GM19468 (cell line): ENCODE measurements around the gene CXorf66.
A peak's percentile ranks its signal among the peaks of the same experiment; 100 is the strongest.
"Not testable (repeated sequence)": the region's sequence is repeated elsewhere in the genome, so short reads cannot be mapped to it uniquely, and the experiment has no call there.

Source experiments
- ATAC-seq: cut with Tn5 transposase; IDR thresholded peaks from one replicate; pipeline ENCODE4 v1.9.1; 2021; ENCODE audit warnings: mild to moderate bottlenecking, moderate library complexity, moderate number of reproducible peaks; ENCODE audit not compliant: unreplicated experiment; ENCODE audit errors: extremely low read depth

CXorf66 gene

GRCh38 chrX:139965421-139965820 is at the start of gene CXorf66:
Gene CXorf66, minus strand, starts transcription at chrX:139965521. Its CDS starts 25 bp downstream, at chrX:139965496.
- no peak for ATAC-seq

GRCh38 chrX:139982856-139983255 is 17.5 kb upstream of the CXorf66 start:
- ATAC-seq = no peak

DNA sequence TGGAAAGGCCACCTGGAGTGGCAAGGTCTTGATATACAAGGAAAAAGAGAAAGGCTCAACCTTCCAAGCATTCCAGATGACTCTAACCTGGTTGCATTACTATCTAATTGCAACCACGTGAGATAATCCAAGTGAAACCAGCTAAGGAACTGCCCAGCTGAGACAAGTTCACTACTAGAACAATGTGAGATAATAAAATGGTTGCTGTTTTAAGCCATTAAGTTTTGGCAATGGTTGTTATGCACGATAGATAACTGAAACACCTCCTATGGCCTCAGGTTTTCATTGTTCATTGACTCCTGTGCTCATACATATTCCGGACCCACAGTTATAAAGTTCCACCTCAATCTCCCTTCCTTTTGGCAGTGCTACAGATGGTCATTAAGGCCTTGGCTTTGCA is 9.2 kb upstream of the CXorf66 start:
- no peak for ATAC-seq

DNA sequence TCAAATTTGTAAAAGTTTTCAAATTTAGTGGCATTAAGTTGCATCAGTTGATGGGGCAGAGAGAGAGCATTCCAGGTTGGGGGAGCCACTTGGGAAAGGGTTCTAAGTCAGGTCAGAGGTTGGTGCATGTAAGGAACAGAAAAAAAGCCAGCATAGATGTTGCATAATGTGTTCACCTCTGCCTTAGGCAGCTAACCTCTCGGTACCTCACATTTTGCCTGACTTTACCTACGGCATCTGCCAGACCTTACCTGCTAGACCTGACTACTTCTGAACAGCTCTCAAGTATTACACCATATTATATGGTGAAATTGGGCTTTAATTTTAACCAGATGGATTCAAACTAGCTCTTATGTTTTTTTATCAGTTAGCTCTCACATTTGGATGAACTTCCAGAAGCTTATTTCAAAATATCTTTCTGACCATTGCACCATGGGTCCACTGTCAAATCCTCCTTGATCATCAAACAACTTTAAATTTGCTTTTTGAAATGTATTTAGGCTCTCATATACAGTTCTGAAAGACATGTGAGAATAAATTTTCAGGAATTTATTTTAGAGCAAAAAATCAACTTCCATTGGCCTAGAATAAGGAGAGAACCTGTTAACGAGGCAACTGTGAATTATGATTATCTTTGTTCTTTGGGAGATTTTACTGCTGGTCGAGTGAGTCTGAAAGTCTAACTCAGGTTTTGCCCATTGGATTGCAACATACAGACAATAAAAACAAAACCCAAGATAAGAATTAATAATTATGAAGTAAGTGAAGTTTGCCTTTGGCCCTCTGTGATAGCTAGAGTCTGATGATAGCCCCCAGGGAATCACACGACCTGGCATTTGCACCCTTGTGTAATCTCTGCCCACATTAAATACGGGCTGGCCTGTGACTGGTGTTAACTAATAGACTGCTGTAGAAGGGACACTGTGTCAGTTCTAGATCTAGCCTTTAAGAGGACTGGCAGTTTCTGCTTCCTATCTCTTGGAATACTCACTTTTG is 7.6 kb upstream of the CXorf66 start:
- no peak for ATAC-seq

GRCh38 chrX:139972113-139972512 is 6.8 kb upstream of the CXorf66 start:
- no peak for ATAC-seq

DNA sequence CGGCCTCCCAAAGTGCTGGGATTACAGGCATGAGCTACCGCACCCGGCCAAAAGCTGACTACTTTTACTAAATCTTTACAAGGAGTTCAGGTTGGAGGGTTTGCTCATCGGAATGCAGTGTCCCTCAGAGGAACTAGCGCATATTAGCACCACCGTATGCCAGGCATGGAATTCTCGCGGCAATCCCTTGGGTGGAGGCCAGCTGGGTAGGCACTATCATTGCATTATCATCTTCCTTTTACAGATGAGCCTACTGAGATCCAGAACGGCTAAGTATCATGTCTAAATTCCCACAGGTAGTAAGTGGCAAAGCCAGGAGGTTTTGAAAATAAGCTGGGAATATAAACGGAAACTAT is 6.1 kb upstream of the CXorf66 start:
- no peak for ATAC-seq

DNA sequence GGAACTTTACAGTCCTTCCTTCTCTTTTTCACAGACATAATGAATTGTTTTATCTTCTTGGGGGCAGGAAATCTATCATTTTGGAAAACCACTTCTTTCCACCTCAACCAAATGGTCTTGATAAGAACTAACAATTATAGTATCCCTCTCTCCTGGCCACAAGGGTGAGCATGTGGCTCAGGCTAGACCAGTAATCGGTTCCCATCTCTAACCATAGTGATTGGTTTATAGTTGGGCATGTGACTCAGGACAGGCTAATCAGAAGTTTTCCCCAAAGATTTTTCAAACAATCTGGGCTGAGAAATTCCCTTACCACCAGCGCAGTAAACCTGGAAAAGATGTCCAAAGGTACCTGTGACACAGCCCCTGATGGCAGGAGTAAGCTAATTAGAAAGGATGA is 4.0 kb upstream of the CXorf66 start:
- ATAC-seq = no peak

DNA sequence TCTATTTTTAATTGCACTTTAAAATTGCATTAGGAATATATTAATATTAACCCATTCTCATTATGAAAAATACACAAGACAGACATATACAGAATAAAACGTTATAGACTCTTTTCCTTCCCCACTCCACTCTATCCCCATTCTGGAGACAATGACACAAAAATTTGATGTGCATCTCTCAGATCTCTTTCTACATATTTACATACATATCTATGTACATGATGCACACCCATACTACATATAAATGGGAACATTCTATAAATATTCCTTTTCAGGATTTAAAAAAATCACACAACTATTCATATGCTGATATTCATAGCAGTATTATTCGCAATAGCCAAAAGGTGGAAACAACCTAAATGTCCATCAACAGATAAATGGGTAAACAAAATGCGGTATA is 2.4 kb upstream of the CXorf66 start:
- no peak for ATAC-seq

DNA sequence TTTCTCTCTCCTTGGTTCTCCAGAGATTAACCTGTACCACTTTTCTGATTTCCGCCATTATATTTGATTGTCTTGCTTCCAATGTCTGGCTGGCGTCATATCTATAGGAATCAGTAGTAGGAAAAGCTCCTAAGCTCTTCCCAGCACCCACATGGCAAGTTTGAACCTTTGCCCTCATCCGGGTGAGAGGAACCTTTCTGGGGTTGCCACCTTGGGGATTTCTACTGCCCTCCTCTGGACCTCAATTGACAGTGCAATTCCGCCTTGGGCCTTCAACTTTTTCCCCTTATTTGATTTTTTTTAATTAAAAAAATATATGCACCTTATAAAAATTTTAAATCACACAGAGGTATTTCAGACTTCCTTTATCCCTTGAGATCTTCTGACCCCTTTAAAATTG is 2.0 kb upstream of the CXorf66 start:
- no peak for ATAC-seq

GRCh38 chrX:139966159-139966558 is 838 bp upstream of the CXorf66 start:
- not testable (repeated sequence) for ATAC-seq

DNA sequence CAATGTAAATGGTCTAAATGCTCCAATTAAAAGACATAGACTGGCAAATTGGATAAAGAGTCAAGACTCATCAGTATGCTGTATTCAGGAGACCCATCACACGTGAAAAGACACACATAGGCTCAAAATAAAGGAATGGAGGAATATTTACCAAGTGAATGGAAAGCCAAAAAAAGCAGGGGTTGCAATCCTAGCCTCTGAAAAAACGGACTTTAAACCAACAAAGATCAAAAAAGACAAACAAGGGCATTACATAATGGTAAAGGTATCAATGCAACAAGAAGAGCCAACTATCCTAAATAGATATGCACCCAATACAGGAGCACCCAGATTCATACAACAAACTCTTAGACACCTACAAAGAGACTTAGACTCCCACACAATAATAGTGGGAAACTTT is 4.2 kb downstream of the CXorf66 start:
- not testable (repeated sequence) for ATAC-seq

DNA sequence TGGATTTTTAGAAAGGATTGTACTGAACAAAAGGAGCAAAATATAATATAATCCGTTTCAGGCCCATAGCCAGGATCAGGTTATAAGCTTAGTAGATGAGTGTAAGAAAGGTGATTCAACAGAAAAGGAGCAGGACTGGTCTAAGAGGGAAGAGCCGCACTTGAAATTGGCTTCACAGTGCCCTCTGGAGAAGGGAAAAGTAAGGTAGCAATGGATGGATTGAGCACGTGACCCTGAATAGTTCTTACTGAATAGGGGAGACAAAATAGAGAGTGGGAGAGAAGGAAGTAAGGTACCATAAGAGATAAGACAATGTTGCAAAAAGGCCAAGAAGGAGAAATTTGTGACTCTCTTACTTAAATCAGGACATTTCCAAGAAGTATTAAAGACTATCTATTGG is 15.6 kb downstream of the CXorf66 start:
- ATAC-seq = no peak

GRCh38 chrX:139945075-139945474 is 20.2 kb downstream of the CXorf66 start:
- ATAC-seq = no peak

GRCh38 chrX:139936259-139936658 is 29.1 kb downstream of the CXorf66 start:
- no peak for ATAC-seq

DNA sequence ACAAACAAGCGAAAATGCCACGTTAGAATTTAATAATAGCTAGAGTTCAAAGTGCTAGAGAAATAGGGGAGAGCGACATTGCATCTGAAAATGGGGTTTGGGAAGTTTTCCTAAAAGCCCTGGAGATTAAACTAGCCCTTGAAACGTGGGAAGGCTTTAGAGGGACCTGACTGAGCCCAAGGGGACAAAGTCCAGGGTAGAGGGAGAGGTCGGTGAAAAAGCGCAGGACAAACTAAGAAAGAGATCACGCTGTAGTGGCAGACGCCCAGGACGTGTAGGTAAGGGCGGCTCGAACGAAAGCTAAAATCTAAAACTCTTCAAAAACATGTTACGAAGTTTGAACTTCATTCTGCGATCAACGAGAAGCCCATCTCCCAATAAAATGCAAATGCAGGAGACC is 31.4 kb downstream of the CXorf66 start:
- no peak for ATAC-seq

DNA sequence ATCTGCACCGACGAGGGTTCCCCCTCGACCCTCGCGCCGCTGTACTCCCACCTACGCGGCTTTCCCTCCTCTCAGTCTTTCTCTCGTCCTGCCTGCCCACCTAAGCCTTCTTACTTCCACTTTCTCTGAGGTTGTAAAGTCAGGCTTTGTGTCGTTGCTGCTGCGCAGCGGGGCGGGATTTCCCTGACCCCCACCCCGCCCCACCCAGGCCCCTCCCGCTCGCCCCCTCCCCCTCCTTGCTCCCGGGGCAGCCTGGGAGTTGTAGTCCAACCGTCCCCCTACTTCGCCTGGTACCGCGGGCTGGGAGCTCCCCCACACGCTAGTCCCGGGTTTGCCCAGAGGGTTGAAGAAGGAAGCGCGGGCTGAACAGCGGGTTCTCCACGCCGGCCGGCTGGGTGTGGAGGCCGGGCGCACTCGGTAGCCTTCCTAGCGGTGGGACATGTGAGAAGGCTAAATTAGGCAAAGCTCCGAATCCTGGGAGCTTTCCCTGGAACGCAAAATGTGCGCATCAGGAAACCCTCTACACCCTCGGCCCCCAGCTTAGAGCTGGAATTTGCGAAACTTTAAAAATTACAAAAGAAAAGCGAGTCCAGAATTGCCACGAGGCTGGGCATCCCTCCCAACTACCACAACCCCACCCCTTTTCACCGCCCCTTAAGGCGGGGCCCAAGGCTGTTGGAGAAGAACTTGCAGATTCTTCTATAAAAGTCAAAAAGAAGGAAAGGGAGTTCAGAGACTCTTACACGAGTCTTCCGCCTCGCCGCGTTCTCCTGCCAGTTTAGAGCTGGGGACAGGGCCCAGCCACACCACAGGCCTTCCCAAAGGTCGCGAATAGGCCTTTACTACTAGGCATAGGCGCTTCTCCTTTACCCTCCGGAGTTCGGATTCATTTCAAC is 32.2 kb downstream of the CXorf66 start, which contains the start of gene ATP11C:
ATP11C (minus strand) TSS at position 153 of the 896 bp plus-strand sequence. CDS start 1,011 bp downstream, outside the sequence.
- ATAC-seq = peak; percentile 62

DNA sequence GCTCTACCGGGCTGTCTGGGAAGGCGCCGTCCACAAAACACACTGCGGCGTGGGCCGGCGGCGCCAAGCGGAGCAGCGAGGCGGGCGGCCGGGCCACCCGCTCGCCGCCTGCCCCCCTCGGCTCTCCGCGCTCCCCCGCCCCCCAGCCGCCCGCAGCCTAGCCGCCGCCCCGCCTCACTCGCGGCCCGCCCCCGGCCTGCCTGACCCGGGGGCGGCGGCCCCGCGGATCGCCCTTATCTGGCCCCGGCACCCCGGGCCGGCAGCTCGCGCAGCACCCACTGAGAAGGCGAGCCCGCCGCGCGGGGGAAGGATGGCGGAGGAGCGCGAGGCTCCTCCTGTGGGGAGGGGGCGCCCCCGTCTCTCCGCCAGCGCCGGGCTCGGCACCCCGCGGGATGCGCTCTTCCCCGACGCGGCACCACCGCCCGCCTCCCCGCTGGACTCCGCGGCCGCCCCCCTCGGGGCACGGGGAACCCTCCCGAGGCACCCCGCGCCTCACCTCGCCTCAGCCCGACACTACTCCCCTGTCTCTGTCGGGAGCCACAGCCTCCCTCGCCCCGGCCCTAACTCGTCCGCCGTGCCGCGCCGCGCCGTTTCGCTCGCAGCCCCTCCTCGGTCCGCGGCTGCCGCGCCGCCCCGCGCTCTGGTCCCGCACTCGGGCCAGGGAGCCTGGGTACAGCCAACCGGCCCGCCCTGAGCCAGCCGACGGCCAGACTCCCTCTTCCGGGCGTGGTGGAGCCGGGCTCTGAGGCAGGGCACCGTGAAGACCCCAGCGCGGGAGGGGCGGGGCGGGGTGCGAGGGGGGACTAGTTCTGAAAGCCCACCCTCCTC is 33.0 kb downstream of the CXorf66 start:
- peak; percentile 14 for ATAC-seq

GRCh38 chrX:139931646-139932072 is 33.7 kb downstream of the CXorf66 start:
- ATAC-seq = no peak

DNA sequence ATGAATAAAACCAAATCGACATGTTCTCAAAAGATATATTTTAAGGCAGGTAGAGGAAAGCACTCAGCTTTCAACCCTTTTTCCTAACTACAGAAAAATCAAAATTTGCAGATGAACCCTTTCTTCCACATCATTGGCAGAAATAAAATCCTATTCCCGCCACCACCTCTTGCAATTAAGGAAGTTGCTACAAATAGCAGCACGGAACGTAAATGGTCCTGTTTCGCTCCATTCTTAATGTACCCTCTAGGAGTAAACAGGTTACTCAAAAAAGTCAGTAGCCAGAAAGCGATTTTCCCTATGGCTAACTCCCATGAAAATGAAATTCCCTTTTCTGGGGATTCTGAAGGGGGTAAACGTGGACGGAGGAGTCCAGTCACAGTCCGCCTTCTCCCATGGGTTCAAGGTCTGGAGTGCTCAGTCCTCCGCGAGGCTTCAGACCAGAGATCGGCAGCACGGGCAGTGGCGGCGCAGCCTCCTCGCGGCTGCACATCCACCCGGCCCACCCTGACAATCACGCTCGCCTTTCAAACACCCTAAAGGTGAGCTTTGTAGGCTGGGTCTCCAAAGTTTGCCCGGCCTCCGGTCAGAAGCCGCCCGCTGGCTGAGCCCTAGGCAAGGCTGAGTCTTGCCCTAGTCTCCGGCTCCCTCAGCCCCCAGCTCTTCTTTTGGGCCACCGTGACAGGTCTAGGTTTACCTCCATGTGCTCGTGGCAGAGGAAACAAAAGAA is 34.2 kb downstream of the CXorf66 start:
- no peak for ATAC-seq
